HG02852 (cell line): ENCODE measurements around the gene GINS2.

Source experiments
- ATAC-seq: cut with Tn5 transposase; IDR thresholded peaks from one replicate; pipeline ENCODE4 v1.9.1; 2021; ENCODE audit warnings: mild to moderate bottlenecking, moderate library complexity; ENCODE audit not compliant: unreplicated experiment

The GINS2 gene

GRCh38 chr16:85641776-85642176 is 47.0 kb downstream of the GINS2 start:
- ATAC-seq, result no peak

- ATAC-seq, result no peak
Observed at GRCh38 chr16:85641305-85641704, 47.4 kb downstream of the GINS2 start.

GRCh38 chr16:85640585-85640984 is 48.2 kb downstream of the GINS2 start:
- ATAC-seq, result no peak

GRCh38 chr16:85640254-85640558 is 48.5 kb downstream of the GINS2 start:
- ATAC-seq, result no peak

- ATAC-seq, result no peak
Observed at GRCh38 chr16:85639529-85640253, 49.1 kb downstream of the GINS2 start.

- ATAC-seq, result no peak
Observed at GRCh38 chr16:85638695-85639409, 49.9 kb downstream of the GINS2 start.

GRCh38 chr16:85637808-85638647 is 50.7 kb downstream of the GINS2 start:
- ATAC-seq, result no peak

GRCh38 chr16:85637061-85637807 is 51.5 kb downstream of the GINS2 start:
- no peak for ATAC-seq

GRCh38 chr16:85636234-85636812 is 52.4 kb downstream of the GINS2 start:
- ATAC-seq, result no peak

- ATAC-seq, result no peak
Observed at GRCh38 chr16:85635545-85636140, 53.1 kb downstream of the GINS2 start.

GRCh38 chr16:85634747-85635544 is 53.8 kb downstream of the GINS2 start:
- no peak for ATAC-seq

- ATAC-seq, result no peak
Observed at GRCh38 chr16:85633888-85634287, 54.9 kb downstream of the GINS2 start.

GRCh38 chr16:85633438-85633743 is 55.4 kb downstream of the GINS2 start:
- ATAC-seq, result no peak

GRCh38 chr16:85632709-85633437 is 55.9 kb downstream of the GINS2 start:
- no peak for ATAC-seq

- no peak for ATAC-seq
Observed at GRCh38 chr16:85631802-85632393, 56.9 kb downstream of the GINS2 start.

GRCh38 chr16:85631230-85631629 is 57.5 kb downstream of the GINS2 start:
- no peak for ATAC-seq

GRCh38 chr16:85629853-85630252 is 58.9 kb downstream of the GINS2 start:
- ATAC-seq, result no peak

GRCh38 chr16:85629326-85629725 is 59.4 kb downstream of the GINS2 start:
- ATAC-seq, result no peak

- ATAC-seq, result no peak
Observed at GRCh38 chr16:85628645-85629044, 60.1 kb downstream of the GINS2 start.
